PFSK-1 (cell line): ENCODE measurements around the gene MARF1.

Experiments
- FOXP2 ChIP-seq: optimal IDR thresholded peaks from 2 replicates; pipeline ENCODE3; 2011; ENCODE audit warnings: borderline replicate concordance, control low read depth, inconsistent platforms; ENCODE audit not compliant: insufficient read depth; ENCODE audit errors: extremely low read length, extremely low read depth
- POLR2AphosphoS5 ChIP-seq: IDR thresholded peaks from 2 replicates; pipeline ENCODE4 v1.6.1; 2012; ENCODE audit warnings: low read depth, mild to moderate bottlenecking, control low read depth, low read length, moderate library complexity
- REST ChIP-seq, 2 experiments: IDR thresholded peaks; 2 replicates each; pipeline versions ENCODE4 v1.6.1 to v1.8.0; 2011 to 2012; ENCODE audit warnings: low read depth in 2 of 2, low read length in 2 of 2, control low read depth in 1 of 2, inconsistent platforms in 1 of 2, mild to moderate bottlenecking in 1 of 2, moderate library complexity in 1 of 2; ENCODE audit not compliant: insufficient read depth in 1 of 2
- SIN3A ChIP-seq: IDR thresholded peaks from 2 replicates; pipeline ENCODE4 v1.6.1; 2012; ENCODE audit warnings: mild to moderate bottlenecking, low read length, moderate library complexity, borderline replicate concordance; ENCODE audit not compliant: insufficient read depth
- TAF1 ChIP-seq: IDR thresholded peaks from 2 replicates; pipeline ENCODE4 v1.6.1; 2012; ENCODE audit warnings: low read length, control low read depth, borderline replicate concordance; ENCODE audit not compliant: insufficient read depth

The MARF1 gene

GRCh38 chr16:15587152-15587825 lies 55.7 kb downstream of the MARF1 start:
- TF ChIP-seq REST (IDR thresholded peaks at IDR 0.05; ENCODE audit: insufficient read depth in 1 of 2, low read depth in 2 of 2, low read length in 2 of 2): no peak
- TF ChIP-seq TAF1: no peak
- TF ChIP-seq SIN3A: no peak
- TF ChIP-seq POLR2AphosphoS5: no peak
- TF ChIP-seq FOXP2: no peak

- TF ChIP-seq FOXP2 (no peak), TAF1 (no peak), SIN3A (no peak), REST (IDR thresholded peaks at IDR 0.05; ENCODE audit: insufficient read depth in 1 of 2, low read depth in 2 of 2, low read length in 2 of 2) (no peak)
Measured at GRCh38 chr16:15586716-15587115, 56.2 kb downstream of the MARF1 start.

- TF ChIP-seq TAF1: no peak
- no peak for TF ChIP-seq REST (IDR thresholded peaks at IDR 0.05; ENCODE audit: insufficient read depth in 1 of 2, low read depth in 2 of 2, low read length in 2 of 2)
- no peak for TF ChIP-seq FOXP2
Measured at GRCh38 chr16:15585956-15586355, 57.0 kb downstream of the MARF1 start.

- TF ChIP-seq FOXP2: no peak
Measured at GRCh38 chr16:15583526-15583925, 59.4 kb downstream of the MARF1 start.

GRCh38 chr16:15581127-15581815 lies 61.7 kb downstream of the MARF1 start:
- TF ChIP-seq POLR2AphosphoS5: no peak

- TF ChIP-seq REST (IDR thresholded peaks at IDR 0.05; ENCODE audit: insufficient read depth in 1 of 2, low read depth in 2 of 2, low read length in 2 of 2): no peak
- no peak for TF ChIP-seq SIN3A
- TF ChIP-seq POLR2AphosphoS5: no peak
- no peak for TF ChIP-seq FOXP2
- no peak for TF ChIP-seq TAF1
Measured at GRCh38 chr16:15578824-15579223, 64.1 kb downstream of the MARF1 start.
